Lung (tissue), 12 donors: ENCODE measurements around the gene SMARCA4. TPM values are rescaled to one million over a fixed set of nuclear protein-coding genes. Genes with fewer than 3 reads are reported as not detected.

Experiments
- ATAC-seq: fragments of 200-7000 bp; cut with Tn5 transposase; one replicate; pipeline ENCODE4 v1.9.1; 2020; ENCODE audit warnings: moderate number of reproducible peaks; ENCODE audit not compliant: insufficient read depth, low FRiP score
- DNase-seq, 3 donors: peaks; one replicate each; pipeline ENCODE4 v3.0.0-alpha.2; 2013 to 2017
- H3K27ac ChIP-seq, 2 donors: one replicate each; pipeline ENCODE4 v1.5.1; 2013; ENCODE audit warnings: mild to moderate bottlenecking in 2 of 2, moderate library complexity in 2 of 2, control low read depth in 1 of 2, inconsistent platforms in 1 of 2, low read depth in 1 of 2, low read length in 1 of 2
- H3K27me3 ChIP-seq, 3 donors: one replicate each; pipeline ENCODE4 v1.5.1; 2013; ENCODE audit warnings: low read length in 2 of 3; ENCODE audit not compliant: control insufficient read depth in 3 of 3, insufficient read depth in 3 of 3
- H3K36me3 ChIP-seq, 4 donors: one replicate each; pipeline ENCODE4 v1.5.1; 2013; ENCODE audit warnings: low read length in 4 of 4, mild to moderate bottlenecking in 1 of 4, moderate library complexity in 1 of 4; ENCODE audit not compliant: control insufficient read depth in 4 of 4, insufficient read depth in 4 of 4
- H3K4me1 ChIP-seq, 5 donors: one replicate each; pipeline ENCODE4 v1.5.1; 2013; ENCODE audit warnings: low read length in 5 of 5, mild to moderate bottlenecking in 2 of 5, moderate library complexity in 1 of 5; ENCODE audit not compliant: control insufficient read depth in 5 of 5, insufficient read depth in 5 of 5
- H3K4me3 ChIP-seq: one replicate; pipeline ENCODE4 v1.5.1; 2013; ENCODE audit warnings: mild to moderate bottlenecking, control low read depth, moderate library complexity
- H3K9ac ChIP-seq, 2 donors: one replicate each; pipeline ENCODE4 v1.5.1; 2013; ENCODE audit warnings: low read length in 2 of 2, control low read depth in 1 of 2; ENCODE audit not compliant: insufficient read depth in 1 of 2
- H3K9me3 ChIP-seq, 4 donors: one replicate each; pipeline ENCODE4 v1.5.1; 2013; ENCODE audit warnings: low read length in 3 of 4, mild to moderate bottlenecking in 1 of 4, moderate library complexity in 1 of 4; ENCODE audit not compliant: control insufficient read depth in 4 of 4, insufficient read depth in 3 of 4
- CTCF ChIP-seq: IDR thresholded peaks from 2 replicates; pipeline ENCODE4 v1.5.1; 2012; ENCODE audit warnings: mild to moderate bottlenecking; ENCODE audit errors: control extremely low read depth, extremely low read depth
- WGBS, 2 donors: extraction: QIAGEN DNeasy Blood & Tissue Kit; methylation state at CpG; one replicate each; pipeline ENCODE4 v1.1.7; 2013; 5-methylcytosine and 5-hydroxymethylcytosine counted together
- polyA plus RNA-seq, 2 donors: library from polyadenylated mRNA; stranded (reverse); fragments of 200-250 nt; gene quantifications; one replicate each; pipeline ENCODE4 v1.2.1, GENCODE V29; 2013
- total RNA-seq, 2 donors: library from RNA; depleted of rRNA in 1 of 2; stranded (reverse); fragments of >200 nt in 1 of 2; gene quantifications; one replicate each; pipeline ENCODE4 v1.2.1, GENCODE V29; 2014 to 2021
- donor health status: control.
- donor health status: control.
- donor health status: Bipolar disorder and iron deficiency.
- donor health status: healthy.
- donor health status: DM: yes; HTN: yes; CAD: no.

SMARCA4 gene
- total and polyA plus RNA-seq, 4 donors, result 52.3 to 116 (median 91.1) TPM

- Histone ChIP-seq H3K4me3 (no peak overlapping the region), H3K9me3 (no peaks in the 10 kb centered on the region), H3K36me3 (peaks cover 10 to 48% (median 41%) of the 10 kb centered on the region in 4 donors), H3K27me3 (no peaks in the 10 kb centered on the region), H3K4me1 (no peaks in the 10 kb centered on the region), H3K27ac (no peak overlapping the region), H3K9ac (no peak overlapping the region)
- TF ChIP-seq CTCF, result no peak
- 96 to 97% methylated on average over 34 of the region's 34 CpGs for WGBS, 2 donors
- DNase-seq, result no peak
- no peak for ATAC-seq
Observed at GRCh38 chr19:11058246-11059030, 97.6 kb downstream of the SMARCA4 start.

- peaks cover 10 to 41% (median 34%) of the 10 kb centered on the region in 4 donors for H3K36me3 ChIP-seq
Observed at GRCh38 chr19:11059511-11060358, 98.9 kb downstream of the SMARCA4 start.

GRCh38 chr19:11061952-11062351 is 101.1 kb downstream of the SMARCA4 start:
- no peaks in the 10 kb centered on the region for H3K27me3 ChIP-seq
- no peak for TF ChIP-seq CTCF
- no peak overlapping the region for H3K9ac ChIP-seq
- H3K36me3 ChIP-seq, result peaks cover 10 to 38% (median 30%) of the 10 kb centered on the region in 4 donors
- DNase-seq (no peak), ATAC-seq (no peak)
- no peak overlapping the region for H3K27ac ChIP-seq
- H3K4me3 ChIP-seq, result no peak overlapping the region
- no peaks in the 10 kb centered on the region for H3K4me1 ChIP-seq
- H3K9me3 ChIP-seq, result peaks cover 0 to 1% (median 0%) of the 10 kb centered on the region in 4 donors
- WGBS, 2 donors, result 92 to 93% methylated on average over 14 of the region's 14 CpGs

More at GRCh38 chr19:11059511-11060358, 98.9 kb downstream of the SMARCA4 start:
- no peaks in the 10 kb centered on the region for H3K27me3 ChIP-seq
- no peak overlapping the region for H3K4me3 ChIP-seq
- WGBS, 2 donors, result 96 to 98% methylated on average over 43 of the region's 43 CpGs
- no peak overlapping the region for H3K9ac ChIP-seq
- DNase-seq (no peak), ATAC-seq (no peak)
- H3K4me1 ChIP-seq, result no peaks in the 10 kb centered on the region
- no peak for TF ChIP-seq CTCF
- H3K27ac ChIP-seq, result no peak overlapping the region
- no peaks in the 10 kb centered on the region for H3K9me3 ChIP-seq
